IPS DF 4.7 (cell line): ENCODE measurements around the gene GRK3.

Source experiments
- DNase-seq: peaks from one replicate; pipeline ENCODE4 v3.0.0-alpha.2; 2013; ENCODE audit warnings: low spot score; ENCODE audit errors: extremely low read depth

Gene GRK3

DNA sequence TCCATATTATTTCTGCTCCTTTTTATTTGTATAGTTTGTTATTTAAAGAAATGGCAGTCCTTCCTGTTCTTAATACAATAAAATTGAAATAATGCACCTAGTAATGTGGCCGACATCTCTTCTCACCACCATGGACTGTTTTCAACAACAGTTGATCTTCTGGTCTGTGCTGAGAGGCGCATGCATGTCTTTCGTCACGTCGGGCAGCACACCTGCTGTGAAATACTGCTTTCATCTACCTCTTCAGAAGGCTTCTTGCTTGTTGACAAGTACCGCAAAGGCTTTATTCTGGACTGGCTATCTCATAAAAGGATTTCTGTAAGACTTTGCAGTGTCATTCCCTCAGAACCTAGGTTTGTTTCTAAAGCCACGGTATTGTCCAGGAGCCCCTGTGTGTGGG is 163.6 kb downstream of the GRK3 start:
- no peak for DNase-seq

DNA sequence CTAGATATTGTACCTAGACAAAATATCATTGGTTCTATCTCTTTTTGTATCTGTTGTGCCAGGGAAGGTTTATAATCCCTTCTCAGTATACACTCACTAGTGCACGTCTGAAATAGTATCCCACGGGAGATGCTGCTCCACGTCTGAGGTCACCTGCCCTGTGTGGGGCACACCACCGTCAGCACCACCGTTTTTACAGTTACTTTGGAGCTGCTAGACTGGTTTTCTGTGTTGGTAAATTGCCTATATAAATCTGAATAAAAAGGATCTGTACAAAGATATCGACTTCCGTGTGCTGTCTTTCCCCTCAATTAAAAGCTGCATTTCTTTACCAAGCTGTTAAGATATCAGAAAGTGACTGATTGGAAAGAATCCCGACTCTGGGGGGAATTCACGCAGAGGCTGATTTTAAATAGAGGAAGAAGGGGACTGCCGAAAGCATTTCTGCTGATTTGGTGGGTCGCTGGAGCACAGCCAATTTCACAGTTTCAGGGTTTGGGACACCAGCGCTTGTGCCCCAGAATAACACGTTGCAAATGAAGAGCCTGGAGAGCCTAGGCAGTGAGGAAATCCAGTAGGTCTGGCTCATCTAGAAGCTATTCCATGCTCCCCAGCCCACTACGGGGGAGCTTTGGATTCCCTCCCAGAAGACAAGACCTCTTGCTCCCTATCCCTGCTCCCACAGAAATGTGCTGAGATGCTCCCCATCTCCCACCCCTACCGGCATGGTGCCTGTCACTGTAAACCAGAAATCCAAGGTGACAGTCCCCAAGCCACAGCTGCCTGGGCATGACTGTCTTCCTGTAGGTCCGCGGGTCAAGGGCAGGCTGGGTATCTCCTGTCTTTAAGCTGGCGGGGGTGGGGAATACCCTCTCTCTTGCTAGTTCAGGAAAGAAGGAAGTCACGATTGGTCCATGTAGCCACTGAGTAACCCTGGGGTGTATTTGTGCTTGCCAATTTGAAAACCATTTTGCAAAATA is 164.8 kb downstream of the GRK3 start:
- DNase-seq = no peak

DNA sequence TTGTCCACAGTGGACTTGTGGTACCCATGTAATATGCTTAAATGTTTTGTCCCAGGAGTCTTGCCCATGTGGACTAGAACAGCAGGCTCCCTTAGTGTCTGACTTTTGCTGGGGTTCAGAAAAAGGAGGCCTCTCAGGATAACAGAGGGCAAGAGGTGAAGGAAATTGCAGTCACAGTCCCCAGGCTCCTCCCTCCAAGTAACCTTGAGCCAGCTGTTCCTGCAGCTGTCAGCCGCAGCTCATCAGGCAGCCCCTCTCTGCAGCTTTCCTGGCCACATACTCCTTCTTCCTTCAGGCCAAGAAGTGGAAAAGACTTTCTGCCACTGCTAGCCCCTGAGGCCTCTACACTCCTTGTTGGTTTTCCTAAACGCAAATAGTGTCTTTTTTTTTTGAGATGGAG is 171.2 kb downstream of the GRK3 start:
- DNase-seq = no peak

DNA sequence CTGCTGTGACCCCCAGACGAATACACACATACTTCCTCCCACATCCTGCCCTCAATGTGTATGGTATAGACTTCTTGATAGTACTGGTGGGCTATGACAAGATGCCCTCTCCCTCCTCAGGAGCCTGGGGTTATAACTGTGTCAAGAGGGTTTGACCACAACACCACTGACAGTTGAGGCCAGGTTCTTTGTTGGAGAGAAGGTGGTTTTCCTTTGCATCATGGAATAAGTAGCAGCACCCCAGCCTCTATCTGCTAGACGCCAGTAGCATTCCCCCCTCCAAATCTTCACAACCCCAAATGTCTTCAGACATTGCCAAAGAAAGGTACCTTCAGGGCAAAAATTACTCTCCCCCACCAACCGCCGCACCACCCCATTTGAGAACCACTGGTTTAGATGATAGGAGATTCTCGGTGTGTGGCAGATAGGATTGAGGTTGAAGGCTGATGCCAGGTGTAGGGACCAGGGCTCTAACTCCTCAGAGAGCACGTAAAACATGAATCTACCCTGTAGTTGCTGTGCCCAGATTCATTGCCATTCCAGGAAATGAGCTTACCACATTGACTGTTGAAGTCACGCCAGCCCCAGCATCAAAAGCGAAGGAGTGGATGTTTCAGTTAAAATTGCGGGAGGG is 172.0 kb downstream of the GRK3 start:
- DNase-seq = no peak

DNA sequence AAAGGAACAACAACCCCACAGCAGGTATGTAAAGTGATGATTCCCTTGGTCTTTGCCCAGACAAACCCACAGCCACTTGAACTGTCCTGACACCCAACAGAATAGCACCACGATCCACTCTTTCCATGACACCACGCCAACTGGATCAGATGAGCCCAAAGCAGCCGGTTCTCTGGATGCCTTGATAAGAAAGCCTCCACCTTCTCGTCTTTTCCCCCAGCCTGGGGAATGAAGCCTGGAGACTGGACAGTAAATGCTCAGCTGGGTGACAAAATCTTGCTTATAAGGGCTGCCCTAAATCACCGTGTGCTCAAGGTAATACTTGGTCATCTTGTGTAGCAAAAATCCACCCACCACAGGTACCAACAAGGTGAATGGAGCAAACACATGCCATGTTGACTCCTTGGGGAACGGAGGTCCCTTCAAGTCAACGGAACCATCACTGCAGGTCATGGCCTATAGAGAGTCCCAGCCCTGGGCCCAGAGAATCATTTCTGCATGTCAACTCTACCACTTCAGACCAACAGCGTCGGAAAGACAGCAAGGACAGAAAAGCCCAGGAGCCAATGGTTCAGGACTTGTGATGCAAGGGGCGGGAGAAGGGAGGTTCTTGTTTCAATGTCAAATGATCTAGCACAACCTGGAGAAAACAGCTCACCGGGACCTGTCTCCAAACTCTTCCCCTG is 175.3 kb downstream of the GRK3 start:
- no peak for DNase-seq

DNA sequence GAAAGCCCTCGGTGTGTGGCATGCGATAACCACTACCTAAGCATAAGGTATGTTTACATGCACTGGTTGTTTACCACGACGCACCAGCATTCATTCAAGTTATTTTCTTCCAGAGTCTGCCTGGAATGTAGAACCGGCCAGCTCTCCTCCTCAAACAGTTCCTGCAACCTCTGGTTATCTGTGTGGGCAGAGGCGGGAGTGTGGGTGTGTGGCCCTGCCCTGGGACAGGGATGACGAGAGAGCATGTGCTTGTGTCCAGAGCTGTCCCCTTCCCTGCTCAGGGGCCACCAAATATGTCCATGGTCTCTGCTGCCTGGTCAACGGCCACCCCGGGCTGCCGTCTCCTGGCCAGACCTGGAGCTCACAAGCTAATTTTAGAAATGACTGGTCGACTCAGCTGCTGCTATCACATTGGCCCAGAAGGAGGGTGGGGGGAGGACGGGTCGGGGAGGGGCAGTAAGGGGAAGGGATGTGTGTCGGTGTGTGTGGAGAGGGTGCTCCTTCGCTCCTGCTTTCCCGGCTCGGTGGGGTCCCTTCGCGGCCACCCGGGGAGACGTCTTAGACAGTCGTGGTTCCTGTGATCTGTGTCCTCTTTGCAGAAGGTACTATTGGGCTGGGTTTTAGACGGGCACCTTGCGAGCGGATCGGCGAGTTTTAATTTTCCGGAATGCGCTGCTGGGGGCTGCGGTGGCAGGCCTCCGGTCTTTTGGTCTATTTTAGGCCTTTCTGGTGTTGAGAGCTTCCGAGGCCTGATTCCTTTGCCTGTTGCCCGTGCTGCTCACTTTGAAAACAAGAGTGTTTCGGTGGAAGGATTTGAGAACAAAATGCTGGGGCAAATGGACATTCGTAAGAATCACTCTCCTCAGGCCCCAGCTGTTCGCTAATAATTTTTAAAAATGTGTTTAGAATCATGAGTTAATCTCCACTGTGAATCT is 177.5 kb downstream of the GRK3 start, which contains the start of gene MYO18B:
Gene MYO18B, plus strand, starts transcription at position 497 of the 935 bp plus-strand sequence. CDS start 18,905 bp downstream, outside the sequence.
- no peak for DNase-seq

DNA sequence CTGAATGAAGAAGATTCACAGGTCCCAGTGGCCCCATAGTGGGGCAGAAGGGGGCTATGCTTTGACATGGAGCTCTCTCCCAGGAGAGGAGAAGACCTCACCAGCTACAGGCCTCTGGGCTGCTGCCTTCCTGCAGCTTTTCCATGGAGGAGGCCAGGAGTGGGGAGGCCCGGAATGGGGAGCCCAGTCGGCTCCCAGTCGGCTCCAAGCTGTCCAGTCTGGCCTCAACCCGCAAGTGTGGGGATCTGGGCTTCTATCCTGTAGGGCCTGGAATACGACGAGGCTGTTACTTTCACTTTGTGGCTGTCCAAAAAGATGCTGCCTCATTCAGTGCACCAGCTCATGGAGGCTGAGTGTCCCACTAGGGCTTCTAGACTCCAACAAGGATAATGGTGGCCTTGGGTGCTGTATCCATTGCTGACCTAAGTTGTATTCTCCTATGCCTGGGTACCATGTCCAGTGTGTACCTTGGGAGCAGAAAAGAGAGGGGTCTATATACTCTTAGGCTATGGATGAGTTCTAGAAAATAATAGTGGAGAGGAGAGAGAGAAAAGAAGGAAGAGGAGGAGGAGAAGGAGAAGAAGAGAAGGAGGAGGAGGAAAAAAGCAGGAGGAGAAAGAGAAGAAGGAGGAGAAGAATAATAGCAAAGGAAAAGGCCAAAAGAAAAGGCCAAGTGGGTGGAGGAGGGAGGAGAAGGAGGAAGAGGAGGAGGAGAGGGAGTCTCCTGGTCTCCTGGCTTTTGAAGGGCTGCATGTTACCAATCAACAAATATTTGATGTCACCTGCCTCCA is 178.6 kb downstream of the GRK3 start:
- DNase-seq = no peak

DNA sequence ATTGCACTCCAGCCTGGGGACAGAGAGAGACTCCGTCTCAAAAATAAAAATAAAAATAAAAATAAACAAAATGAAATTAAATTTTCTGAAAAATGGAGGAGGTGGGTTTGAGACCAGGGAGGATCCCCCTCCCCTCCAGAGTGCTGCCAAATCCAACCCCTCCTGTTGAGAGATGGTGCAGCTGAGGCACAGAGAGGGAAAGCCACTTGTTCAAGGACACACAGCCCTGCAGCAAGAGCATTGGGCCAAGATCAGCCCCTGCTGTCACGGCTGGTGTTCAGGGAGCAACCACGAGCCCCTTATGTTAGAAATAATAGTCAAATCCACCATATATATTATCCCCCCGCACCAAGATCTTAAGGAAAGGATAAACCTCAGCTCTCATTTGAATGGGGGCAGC is 180.2 kb downstream of the GRK3 start:
- DNase-seq = no peak

DNA sequence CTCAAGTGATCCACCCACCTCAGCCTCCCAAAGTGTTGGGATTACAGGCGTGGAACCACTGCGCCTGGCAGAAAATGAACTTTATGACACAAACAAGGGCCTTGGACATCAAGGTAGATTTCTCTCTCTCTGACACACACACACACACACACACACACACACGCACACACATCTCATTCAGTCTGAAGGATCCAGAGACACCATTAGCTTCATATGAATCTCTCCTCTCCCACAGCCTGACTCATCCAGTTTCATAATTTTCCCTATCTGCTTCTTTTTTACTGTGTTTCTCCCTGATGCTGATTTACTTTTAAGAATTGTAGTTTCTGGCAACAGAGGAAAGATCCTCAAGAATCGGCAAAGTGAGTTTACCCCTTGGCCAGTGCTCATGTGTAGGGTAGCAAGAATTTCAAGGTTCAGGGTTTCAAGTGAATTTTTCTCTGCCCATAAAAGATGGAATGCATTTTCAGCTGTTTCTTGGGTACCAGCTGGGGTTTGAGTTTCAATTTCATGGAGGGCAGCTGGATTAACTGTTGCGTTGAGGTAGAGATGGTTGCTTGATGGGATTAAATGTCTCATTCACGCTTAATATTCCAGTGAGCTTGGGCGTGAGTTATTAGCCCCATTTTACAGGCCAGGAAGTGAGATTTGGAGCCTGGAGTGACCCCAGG is 181.0 kb downstream of the GRK3 start:
- DNase-seq = no peak

DNA sequence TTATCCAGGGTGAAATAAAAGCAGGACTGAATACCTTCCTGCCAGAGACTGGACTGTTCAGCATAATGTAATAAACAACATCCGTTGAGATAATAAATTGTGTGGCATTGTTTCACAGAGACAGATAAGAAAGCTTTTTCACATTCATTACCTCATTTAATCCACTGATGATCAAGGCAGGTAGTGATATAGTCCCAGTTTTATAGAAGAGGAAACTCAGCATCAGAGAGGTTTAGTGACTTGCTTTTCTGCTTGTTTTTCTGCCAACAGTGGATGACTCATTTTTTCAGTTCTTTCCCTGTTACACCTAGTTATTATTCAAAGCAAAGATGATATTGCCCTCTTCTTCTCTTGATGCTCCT is 181.5 kb downstream of the GRK3 start:
- no peak for DNase-seq

DNA sequence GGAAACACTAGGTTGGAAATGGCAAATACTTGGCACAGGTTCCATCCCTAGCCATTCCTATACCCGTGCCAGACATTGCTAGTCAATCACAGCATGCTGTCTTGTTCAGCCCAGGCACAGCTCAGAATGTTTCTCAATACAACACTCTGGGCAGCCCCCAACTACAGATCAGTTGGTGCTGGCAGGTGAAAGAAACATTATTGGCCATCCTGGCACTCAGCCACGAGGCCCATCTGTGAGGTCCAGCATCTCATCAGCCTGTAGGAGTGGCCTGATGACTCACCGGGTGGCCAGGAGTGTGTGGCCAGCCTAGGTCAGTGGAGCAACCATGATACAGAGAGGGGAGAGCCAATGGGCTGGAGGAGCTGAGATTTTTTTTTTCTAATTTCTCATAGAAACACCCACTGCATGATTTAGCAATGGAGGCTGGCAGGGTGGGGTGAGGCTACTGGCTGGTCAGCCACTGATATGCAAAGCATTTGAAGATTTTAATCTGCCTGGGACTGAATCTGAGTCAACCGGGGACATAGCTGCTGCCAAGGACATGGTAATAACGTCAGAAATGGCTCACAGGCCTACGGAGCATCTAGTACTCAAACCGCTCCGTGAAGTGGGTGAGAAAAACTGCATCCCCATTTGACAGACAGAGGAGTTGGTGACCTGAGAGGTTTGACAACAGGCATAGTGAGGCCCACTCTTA is 182.9 kb downstream of the GRK3 start:
- DNase-seq = no peak

DNA sequence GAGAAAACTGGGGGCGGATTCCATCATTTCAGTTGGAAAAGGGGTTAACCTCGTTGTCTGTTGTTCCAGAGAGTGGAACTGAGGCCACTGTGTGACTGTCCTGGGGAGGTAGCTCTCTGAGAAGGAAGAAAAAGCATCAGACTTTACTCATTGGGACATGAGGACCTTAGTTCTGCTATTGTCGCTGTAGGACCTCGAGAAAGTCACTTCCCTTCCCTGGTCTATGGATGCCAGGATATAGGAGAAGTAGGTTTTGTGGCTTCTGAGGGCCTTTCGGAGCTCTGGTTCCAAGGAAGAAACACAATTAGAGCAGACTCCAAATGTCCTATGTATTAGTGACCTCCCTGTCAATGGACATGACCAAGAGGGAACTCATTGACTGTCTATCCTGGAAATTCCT is 183.7 kb downstream of the GRK3 start:
- no peak for DNase-seq

DNA sequence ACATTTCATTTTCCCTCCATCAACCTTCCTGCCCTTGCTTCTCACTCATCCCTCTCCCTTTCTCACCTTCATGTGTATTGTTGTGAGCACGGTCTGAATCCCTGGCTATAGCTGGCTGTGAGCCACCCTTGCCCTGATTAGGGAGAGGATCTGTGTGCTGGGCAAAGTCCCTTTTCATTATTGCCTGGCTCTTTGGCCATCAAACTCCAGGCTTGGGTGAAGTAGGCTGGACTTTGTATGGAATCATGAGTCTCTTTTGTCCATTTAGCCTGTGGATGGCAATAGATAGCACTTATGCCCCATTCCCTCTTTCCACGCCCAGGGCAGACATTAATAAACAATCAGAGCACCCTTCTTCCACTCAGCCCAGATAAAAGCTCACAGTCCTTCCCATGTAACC is 184.2 kb downstream of the GRK3 start:
- DNase-seq = no peak

DNA sequence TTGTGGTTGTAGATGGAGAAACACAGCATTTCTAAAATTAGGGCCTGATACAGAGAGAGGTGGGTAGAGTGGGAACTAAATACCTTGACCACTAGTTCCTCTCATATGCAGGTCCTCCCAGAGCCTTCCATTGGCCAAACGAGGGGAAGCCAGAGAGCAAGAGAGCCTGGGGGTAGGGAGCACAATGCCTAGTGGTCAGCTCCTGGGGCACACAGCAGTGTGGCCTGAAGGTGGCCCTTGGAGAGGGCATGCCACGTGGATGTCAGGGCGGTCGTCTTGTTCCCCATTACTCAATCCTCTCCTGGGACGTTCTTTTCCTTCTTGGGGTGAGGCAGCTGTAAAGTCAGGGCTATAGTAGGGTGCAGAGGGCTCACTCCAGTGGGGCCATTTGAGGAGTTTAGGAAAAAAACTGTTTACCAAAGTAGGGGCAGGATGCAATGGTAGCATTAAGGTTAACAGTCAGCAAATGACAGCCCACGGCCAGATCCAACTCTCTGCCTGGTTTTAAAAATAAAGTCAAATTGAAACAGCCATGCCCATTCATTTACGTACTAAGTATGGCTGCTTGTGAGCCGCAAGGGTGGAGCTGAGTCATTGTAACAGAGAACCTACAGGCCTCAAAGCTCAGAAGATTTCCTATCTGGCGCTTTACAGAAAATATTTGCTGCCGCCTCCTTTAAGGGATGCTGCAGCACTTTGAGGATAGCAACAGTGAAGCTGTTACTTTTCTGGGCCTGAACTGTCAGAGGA is 185.1 kb downstream of the GRK3 start:
- DNase-seq = no peak

DNA sequence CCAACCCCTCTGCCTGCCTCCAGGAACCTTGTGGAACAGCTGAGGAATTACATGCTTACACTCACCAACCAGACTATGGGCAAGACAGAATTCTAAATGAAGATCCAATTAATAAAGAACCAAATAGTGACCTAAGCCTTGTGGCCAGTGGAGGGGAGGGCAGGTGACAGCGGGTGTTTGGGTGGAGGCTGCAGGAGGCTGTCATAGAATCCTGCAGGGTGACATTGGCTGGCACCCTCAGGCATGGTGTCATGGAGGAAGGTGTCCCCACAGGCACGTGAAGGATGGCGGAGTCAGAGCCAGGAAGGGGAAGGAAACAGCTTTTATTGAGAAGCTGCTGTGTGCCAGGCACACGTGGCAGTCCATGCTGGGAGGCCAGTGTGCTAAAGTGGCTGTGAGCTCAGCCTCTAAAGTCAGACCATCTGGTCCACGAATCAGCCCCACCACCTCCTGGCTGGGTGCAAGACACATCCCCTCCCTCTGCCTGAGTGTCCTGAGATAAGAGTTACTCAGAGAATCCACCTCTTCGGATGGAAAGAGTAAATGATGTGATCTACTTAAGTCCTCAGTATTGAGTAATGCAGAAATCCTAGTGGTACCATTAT is 186.2 kb downstream of the GRK3 start:
- DNase-seq = no peak

DNA sequence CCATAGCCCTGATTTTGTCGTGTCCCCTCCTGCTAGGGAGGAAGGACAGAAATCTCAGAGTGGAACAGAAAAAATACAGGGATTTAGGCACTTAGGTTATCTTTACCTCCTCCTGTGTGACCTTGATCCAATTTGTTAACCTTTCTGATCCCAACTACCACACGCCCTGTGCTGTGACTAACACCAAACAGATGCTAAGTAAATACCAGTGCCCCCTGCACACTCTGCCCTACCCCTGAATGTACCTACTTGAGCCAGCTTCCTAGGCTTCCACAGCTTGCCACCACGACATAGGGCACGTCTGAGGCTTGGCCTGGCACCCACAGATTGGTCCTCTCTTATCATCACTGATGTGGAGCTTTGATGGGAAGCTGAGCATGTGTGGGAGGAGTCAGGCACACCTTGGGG is 186.7 kb downstream of the GRK3 start:
- DNase-seq = no peak

DNA sequence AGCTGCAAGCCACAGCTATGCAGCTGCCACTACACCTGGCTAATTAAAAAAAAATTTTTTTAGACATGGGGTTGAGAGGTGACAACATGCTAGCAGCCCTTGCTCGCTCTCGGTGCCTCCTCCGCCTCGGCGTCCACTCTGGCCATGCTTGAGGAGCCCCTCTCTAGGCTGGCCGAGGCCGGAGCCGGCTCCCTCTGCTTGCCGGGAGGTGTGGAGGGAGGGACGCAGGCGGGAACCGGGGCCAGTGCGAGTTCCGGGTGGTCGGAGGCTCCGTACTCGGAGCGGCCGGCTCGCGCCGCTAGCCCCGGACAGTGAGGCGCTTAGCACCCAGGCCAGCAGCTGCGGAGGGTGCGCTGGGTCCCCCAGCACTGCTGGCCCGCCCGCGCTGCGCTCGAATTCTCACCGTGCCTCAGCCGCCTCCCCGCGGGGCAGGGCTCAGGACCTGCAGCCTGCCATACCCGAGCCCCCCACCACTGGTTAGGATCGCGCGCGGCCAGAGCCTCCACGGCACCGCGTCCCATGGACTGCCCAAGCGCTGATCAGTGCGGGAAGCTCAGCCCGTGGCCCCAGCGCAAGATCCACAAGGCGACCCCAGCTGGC is 188.2 kb downstream of the GRK3 start:
- DNase-seq = no peak

DNA sequence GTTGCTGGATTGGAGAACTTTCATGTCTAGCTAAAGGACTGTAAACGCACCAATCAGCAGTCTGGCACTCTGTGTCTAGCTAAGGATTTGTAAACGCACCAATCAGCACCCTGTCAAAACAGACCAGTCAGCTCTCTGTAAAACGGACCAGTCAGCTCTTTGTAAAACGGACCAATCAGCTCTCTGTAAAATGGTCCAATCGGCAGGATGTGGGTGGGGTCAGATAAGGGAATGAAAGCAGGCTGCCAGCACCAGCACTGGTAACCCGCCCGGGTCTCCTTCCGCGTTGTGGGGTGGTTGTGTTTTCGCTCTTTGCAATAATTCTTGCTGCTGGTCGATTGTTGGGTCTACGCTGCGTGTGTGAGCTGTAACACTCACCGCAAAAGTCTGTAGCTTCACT is 188.8 kb downstream of the GRK3 start:
- no peak for DNase-seq
